Liver (tissue), 3 donors: ENCODE measurements around the gene PRRT2.

ENCODE experiments used
- CTCF ChIP-seq: fragments of 150-350 bp; IDR thresholded peaks from 2 replicates; pipeline ENCODE4 v1.5.1; 2017; ENCODE audit warnings: improper control_type of control experiment, low read depth, low read length; ENCODE audit not compliant: missing input control
- HNF4G ChIP-seq: IDR thresholded peaks from 2 replicates; pipeline ENCODE4 v1.6.1; 2016; ENCODE audit warnings: antibody characterized with exemption
- REST ChIP-seq: IDR thresholded peaks from 2 replicates; pipeline ENCODE4 v1.6.1; 2016; ENCODE audit warnings: antibody characterized with exemption, mild to moderate bottlenecking
- RXRA ChIP-seq, 2 donors: IDR thresholded peaks; 2 replicates each; pipeline ENCODE4 v1.6.1; 2017 to 2018; ENCODE audit warnings: antibody characterized with exemption in 2 of 2, mild to moderate bottlenecking in 1 of 2
- TAF1 ChIP-seq: conservative IDR thresholded peaks from 2 replicates; pipeline ENCODE4 v1.6.1; 2016; ENCODE audit warnings: antibody characterized with exemption, mild to moderate bottlenecking
- YY1 ChIP-seq: IDR thresholded peaks from 2 replicates; pipeline ENCODE4 v1.6.1; 2016; ENCODE audit warnings: antibody characterized with exemption, mild to moderate bottlenecking
- donor health status: healthy.
- donor health status: healthy.

- TF ChIP-seq YY1 = no peak
- no peak for TF ChIP-seq REST
- no peak for TF ChIP-seq RXRA (IDR thresholded peaks at IDR 0.05)
- no peak for TF ChIP-seq CTCF
- no peak for TF ChIP-seq HNF4G
- no peak for TF ChIP-seq TAF1
These were observed 23.9 kb downstream of the PRRT2 start for GRCh38 chr16:29835926-29836325.
